PC-9 (cell line): Measurements from ENCODE around the gene GAS2L1.

Source experiments
- CTCF ChIP-seq: fragments of 200-600 bp; sonication (generic); conservative IDR thresholded peaks from 2 replicates; pipeline ENCODE4 v1.6.1; 2017; ENCODE audit warnings: mixed run types, antibody characterized with exemption, mild to moderate bottlenecking, moderate library complexity
- EZH2 ChIP-seq: fragments of 200-600 bp; sonication (generic); IDR thresholded peaks from 2 replicates; pipeline ENCODE4 v1.8.0; 2017; ENCODE audit warnings: antibody characterized with exemption, low read depth

DNA sequence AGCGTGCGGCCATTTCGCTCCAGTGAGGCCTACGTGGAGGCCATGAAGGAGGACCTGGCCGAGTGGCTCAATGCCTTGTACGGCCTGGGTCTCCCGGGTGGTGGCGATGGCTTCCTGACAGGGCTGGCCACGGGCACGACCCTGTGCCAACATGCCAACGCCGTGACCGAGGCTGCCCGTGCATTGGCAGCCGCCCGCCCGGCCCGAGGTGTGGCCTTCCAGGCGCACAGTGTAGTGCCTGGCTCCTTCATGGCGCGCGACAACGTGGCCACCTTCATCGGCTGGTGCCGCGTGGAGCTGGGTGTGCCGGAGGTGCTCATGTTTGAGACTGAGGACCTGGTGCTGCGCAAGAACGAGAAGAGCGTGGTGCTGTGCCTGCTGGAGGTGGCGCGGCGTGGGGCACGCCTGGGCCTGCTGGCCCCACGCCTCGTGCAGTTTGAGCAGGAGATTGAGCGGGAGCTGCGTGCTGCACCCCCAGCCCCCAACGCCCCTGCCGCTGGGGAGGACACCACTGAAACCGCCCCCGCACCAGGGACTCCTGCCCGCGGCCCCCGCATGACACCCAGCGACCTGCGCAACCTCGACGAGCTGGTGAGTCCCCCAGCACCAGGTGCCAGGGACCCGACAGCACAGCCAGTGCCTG, 1.8 kb downstream of the GAS2L1 start:
- TF ChIP-seq CTCF (no peak), EZH2 (no peak)
